ENCODE data around the gene LNX1.
A peak's percentile ranks its signal among the peaks of the same experiment; 100 is the strongest.

LNX1 gene

GRCh38 chr4:53532521-53532920, 58.8 kb downstream of the LNX1 start:
- no peak for DNase-seq

GRCh38 chr4:53531585-53532224, 59.6 kb downstream of the LNX1 start:
- no peak for DNase-seq

GRCh38 chr4:53529025-53529424, 62.3 kb downstream of the LNX1 start:
- no peak for DNase-seq

GRCh38 chr4:53527930-53528329, 63.4 kb downstream of the LNX1 start:
- DNase-seq = no peak

- no peak for DNase-seq
Observed at GRCh38 chr4:53527326-53527725, 64.0 kb downstream of the LNX1 start.

- no peak for DNase-seq
Observed at GRCh38 chr4:53522334-53522733, 69.0 kb downstream of the LNX1 start.

GRCh38 chr4:53520116-53520515, 71.2 kb downstream of the LNX1 start:
- no peak for DNase-seq

GRCh38 chr4:53518807-53519206, 72.5 kb downstream of the LNX1 start:
- no peak for DNase-seq

GRCh38 chr4:53515076-53515475, 76.2 kb downstream of the LNX1 start:
- DNase-seq = no peak

- no peak for DNase-seq
Observed at GRCh38 chr4:53514509-53514908, 76.8 kb downstream of the LNX1 start.

GRCh38 chr4:53512608-53513007, 78.7 kb downstream of the LNX1 start:
- peak; percentile 70 for DNase-seq

GRCh38 chr4:53511014-53511413, 80.3 kb downstream of the LNX1 start:
- peak; percentile 83 for DNase-seq

GRCh38 chr4:53510321-53510720, 81.0 kb downstream of the LNX1 start:
- peak; percentile 32 for DNase-seq

GRCh38 chr4:53508446-53508845, 82.8 kb downstream of the LNX1 start:
- DNase-seq = no peak

GRCh38 chr4:53507671-53508286, 83.5 kb downstream of the LNX1 start:
- no peak for DNase-seq

GRCh38 chr4:53507058-53507457, 84.2 kb downstream of the LNX1 start:
- DNase-seq = no peak

GRCh38 chr4:53505947-53506346, 85.3 kb downstream of the LNX1 start:
- no peak for DNase-seq

- DNase-seq = no peak
Observed at GRCh38 chr4:53502094-53502493, 89.2 kb downstream of the LNX1 start.

- no peak for DNase-seq
Observed at GRCh38 chr4:53501561-53501960, 89.7 kb downstream of the LNX1 start.

- no peak for DNase-seq
Observed at GRCh38 chr4:53500546-53500945, 90.7 kb downstream of the LNX1 start.

GRCh38 chr4:53499791-53500190, 91.5 kb downstream of the LNX1 start:
- no peak for DNase-seq

- DNase-seq = no peak
Observed at GRCh38 chr4:53498706-53499105, 92.6 kb downstream of the LNX1 start.

GRCh38 chr4:53497487-53498244, 93.6 kb downstream of the LNX1 start:
- no peak for DNase-seq

- no peak for DNase-seq
Observed at GRCh38 chr4:53494851-53495250, 96.4 kb downstream of the LNX1 start.

Measured in NCI-H446 treated with DMSO at 0.1 percent for 48 hours (cell line).